Bronchial epithelial cell (primary cell): ENCODE data around the gene SLC29A4. TPM values are rescaled to one million over a fixed set of nuclear protein-coding genes. Genes with fewer than 3 reads are reported as not detected.

Experiments
- DNase-seq: peaks from one replicate; pipeline ENCODE4 v3.0.0-alpha.2; 2010; ENCODE audit warnings: low read depth
- FAIRE-seq: peaks from 2 replicates; lab custom pipeline; 2011; peaks lifted over from hg19 to GRCh38; lab: Jason Lieb, UNC
- H3K27me3 ChIP-seq: 2 replicates; pipeline ENCODE4 v1.5.1; 2011; ENCODE audit warnings: low read length; ENCODE audit not compliant: control insufficient read depth, insufficient read depth
- H3K36me3 ChIP-seq: 2 replicates; pipeline ENCODE4 v1.5.1; 2011; ENCODE audit warnings: low read length; ENCODE audit not compliant: control insufficient read depth, insufficient read depth
- H3K4me3 ChIP-seq: 2 replicates; pipeline ENCODE4 v1.5.1; 2011; ENCODE audit warnings: mild to moderate bottlenecking, low read depth, low read length, control low read depth
- total RNA-seq: library from RNA; depleted of rRNA; stranded (reverse); fragments of >200 nt; gene quantifications from 2 replicates; pipeline ENCODE4 v1.2.1, GENCODE V29; 2014
- TF ChIP-seq, protein P1 (sequence below): IDR thresholded peaks from 2 replicates; pipeline ENCODE4 v1.5.1; 2011; ENCODE audit warnings: mild to moderate bottlenecking, moderate library complexity, low read length, control low read depth, inconsistent platforms; ENCODE audit not compliant: insufficient read depth, severe bottlenecking

SLC29A4 gene, protein sequence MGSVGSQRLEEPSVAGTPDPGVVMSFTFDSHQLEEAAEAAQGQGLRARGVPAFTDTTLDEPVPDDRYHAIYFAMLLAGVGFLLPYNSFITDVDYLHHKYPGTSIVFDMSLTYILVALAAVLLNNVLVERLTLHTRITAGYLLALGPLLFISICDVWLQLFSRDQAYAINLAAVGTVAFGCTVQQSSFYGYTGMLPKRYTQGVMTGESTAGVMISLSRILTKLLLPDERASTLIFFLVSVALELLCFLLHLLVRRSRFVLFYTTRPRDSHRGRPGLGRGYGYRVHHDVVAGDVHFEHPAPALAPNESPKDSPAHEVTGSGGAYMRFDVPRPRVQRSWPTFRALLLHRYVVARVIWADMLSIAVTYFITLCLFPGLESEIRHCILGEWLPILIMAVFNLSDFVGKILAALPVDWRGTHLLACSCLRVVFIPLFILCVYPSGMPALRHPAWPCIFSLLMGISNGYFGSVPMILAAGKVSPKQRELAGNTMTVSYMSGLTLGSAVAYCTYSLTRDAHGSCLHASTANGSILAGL
- 8.3 and 9.5 TPM in 2 replicates for total RNA-seq

DNA sequence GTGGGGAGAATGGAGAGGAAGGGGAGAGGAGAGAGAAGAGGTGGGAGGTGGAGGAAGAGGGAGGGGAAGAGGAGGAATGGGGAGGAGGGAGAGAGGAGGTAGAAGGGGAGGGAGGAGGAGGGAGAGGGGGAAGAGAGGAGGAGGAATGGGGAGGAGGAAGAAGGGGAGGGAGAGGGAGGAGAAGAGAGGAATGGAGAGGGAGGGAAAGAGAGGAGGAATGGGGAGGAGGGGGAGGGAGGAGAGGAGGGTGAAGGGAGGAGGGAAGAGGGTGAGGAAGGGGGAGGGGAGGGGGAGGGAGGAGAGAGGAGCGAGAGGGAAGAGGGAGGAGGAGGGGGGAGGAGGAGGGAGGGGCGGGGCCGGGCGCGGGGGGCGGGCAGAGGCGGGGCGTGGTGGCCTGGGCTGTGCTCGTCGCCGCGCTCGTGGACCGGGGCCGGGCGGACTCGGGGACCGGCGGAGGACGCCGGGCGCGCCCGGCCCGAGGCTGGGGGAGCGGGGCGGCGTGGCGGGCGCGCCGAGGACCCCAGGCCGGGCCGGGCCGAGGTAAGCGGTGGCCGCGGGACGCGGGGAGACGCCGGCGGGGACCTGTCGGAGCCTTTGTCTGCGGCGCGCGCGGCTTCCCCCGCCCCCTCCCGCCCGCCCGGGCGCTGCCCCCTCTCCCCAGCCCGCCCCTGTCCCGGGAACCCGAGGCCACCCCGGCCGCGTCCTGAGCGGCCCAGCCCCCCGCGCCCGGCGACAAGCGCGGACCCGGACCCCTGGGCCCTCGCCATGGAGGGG is at the start of gene SLC29A4:
SLC29A4 (plus strand) TSS at position 401 of the 774 bp plus-strand sequence. CDS start 4,874 bp downstream, outside the sequence.
- DNase-seq (no peak), FAIRE-seq (no peak)

DNA sequence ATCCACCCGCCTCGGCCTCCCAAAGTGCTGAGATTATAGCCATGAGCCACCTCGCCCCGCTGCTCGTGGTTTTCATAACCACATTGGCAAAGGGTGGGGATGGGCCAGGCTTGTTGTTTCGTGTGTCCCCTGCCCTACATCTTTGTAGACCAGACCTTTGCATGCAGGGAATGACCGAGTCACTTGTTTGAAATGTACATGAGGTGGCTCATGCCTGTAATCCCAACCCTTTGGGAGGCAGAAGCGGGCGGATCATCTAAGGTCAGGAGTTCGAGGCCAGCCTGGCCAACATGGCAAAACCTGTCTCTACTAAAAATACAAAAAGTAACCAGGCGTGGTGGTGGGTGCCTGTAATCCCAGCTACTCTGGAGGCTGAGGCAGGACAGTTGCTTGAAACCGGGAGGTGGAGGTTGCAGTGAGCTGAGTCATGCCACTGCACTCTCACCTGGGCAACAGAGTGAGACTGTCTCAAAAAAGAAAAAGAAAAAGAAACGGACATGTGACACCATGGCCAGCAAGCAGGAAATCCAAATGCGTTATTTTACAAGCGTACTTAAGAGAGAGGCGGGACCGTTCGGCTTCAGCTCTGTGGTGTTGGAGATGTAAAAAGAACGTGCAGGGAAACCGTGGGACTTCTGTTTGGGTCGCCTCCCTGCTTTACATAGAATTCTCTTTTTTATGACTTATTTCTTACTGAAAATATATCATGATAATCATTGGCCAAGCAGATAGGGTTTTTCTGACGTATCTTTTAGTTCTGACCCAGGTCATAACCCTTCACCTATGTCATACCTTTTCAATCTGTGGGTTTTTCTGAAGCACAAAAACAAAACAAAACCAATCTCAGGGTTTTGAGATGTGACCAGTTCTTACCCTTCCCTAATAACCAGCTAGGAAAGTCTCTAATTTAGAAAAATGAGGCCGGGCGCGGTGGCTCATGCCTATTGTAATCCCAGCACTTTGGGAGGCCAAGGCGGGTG is 47.6 kb upstream of the SLC29A4 start:
- Histone ChIP-seq H3K4me3 (no peak overlapping the region), H3K36me3 (peaks cover 6% of the 10 kb centered on the region), H3K27me3 (no peaks in the 10 kb centered on the region)
- TF ChIP-seq, protein P1, sequence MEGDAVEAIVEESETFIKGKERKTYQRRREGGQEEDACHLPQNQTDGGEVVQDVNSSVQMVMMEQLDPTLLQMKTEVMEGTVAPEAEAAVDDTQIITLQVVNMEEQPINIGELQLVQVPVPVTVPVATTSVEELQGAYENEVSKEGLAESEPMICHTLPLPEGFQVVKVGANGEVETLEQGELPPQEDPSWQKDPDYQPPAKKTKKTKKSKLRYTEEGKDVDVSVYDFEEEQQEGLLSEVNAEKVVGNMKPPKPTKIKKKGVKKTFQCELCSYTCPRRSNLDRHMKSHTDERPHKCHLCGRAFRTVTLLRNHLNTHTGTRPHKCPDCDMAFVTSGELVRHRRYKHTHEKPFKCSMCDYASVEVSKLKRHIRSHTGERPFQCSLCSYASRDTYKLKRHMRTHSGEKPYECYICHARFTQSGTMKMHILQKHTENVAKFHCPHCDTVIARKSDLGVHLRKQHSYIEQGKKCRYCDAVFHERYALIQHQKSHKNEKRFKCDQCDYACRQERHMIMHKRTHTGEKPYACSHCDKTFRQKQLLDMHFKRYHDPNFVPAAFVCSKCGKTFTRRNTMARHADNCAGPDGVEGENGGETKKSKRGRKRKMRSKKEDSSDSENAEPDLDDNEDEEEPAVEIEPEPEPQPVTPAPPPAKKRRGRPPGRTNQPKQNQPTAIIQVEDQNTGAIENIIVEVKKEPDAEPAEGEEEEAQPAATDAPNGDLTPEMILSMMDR: no peak
- DNase-seq: peak; percentile 65
- no peak for FAIRE-seq

More for the DNA sequence above, at the start of gene SLC29A4:
- H3K4me3 ChIP-seq: peak within 1 kb of the TSS; percentile 31
- H3K36me3 ChIP-seq: no peaks in the 10 kb centered on the region
- H3K27me3 ChIP-seq: no peaks in the 10 kb centered on the region
- TF ChIP-seq, protein P1: no peak

DNA sequence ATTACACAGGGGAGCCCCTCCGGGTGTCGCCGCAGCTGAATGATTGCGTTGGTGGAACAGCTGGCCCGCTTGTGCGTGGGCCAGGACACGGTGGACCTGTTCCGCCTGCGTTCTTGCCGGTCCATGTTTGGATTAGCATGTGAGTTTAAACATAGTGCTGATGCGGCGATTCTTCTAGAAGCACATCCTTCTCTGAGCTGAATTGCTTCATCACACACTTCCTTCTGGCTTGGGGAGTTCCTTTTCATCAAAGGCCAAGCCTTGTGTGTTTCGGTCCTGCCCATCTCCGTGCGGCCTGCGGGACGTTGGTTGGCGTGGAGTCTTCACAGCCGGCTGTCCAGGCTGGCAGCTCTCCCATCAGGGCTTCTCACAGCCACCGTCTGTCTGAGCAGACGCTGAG is 45.5 kb upstream of the SLC29A4 start:
- H3K4me3 ChIP-seq: no peak overlapping the region
- no peak for FAIRE-seq
- H3K36me3 ChIP-seq: no peaks in the 10 kb centered on the region
- DNase-seq: no peak
- TF ChIP-seq, protein P1: no peak
- peaks cover 1% of the 10 kb centered on the region for H3K27me3 ChIP-seq

DNA sequence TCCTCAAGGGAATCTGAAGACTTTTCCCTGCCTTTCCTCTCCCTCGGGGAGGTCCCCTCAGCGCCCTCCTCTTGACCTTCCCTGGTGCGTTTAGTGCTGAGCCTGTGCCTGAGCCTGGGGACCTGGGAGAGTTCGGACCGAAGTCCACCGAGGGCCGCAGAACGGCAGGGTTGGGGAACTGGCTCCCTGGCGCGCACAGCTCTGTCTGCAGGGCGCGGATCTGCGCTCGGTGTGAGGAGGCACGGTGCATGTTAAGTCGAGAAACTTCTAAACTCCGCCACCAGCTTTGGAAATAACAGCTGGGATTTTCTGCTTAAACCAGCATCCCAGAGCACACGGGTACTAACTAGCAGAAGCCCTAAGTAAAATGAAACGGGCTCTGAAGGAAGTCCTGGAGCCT is 44.2 kb upstream of the SLC29A4 start:
- no peak for FAIRE-seq
- Histone ChIP-seq H3K36me3 (no peaks in the 10 kb centered on the region), H3K4me3 (no peak overlapping the region), H3K27me3 (peaks cover 1% of the 10 kb centered on the region)
- TF ChIP-seq, protein P1: no peak
- no peak for DNase-seq

DNA sequence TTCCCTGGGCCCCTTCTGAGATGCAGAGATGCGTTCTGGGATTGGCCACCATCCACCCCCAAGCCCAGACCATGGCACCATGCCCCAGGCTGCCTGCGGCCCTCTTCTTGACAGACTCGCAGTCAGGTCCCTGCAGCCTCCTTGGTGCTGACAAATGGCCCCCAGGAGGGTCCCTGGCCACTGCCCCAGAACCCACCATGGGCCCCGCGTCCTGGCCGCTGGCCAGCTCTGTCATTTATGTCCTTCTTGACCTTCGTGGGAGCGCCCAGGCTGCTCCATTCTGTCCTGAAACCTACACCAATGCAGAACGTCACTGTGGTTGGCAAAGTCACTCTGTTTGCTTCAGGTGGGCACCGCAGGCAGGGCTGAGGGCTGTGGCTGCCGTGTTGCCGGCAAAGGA is 39.5 kb upstream of the SLC29A4 start:
- TF ChIP-seq, protein P1: no peak
- no peak overlapping the region for H3K4me3 ChIP-seq
- H3K36me3 ChIP-seq: no peaks in the 10 kb centered on the region
- H3K27me3 ChIP-seq: peaks cover 1% of the 10 kb centered on the region
- DNase-seq (no peak), FAIRE-seq (no peak)
